B cell (primary cell): ENCODE results near the gene HUS1. TPM values are rescaled to one million over a fixed set of nuclear protein-coding genes. Genes with fewer than 3 reads are reported as not detected.

Experiments used
- ATAC-seq: fragments of 200-7000 bp; cut with Tn5 transposase; one replicate; pipeline ENCODE4 v1.10.0; 2021; ENCODE audit warnings: low read depth, mild to moderate bottlenecking, moderate number of reproducible peaks, moderate library complexity
- CTCF ChIA-PET: fragments of 350-600 bp; sonication (Branson Sonifier 250); formaldehyde crosslinking; loops from one replicate; lab custom pipeline; 2021; ENCODE audit warnings: antibody characterized with exemption, inconsistent platforms; lab: Charles Lee
- POLR2A ChIA-PET: fragments of 350-600 bp; sonication (Branson Sonifier 250); formaldehyde crosslinking; loops from one replicate; lab custom pipeline; 2021; ENCODE audit warnings: antibody characterized with exemption; lab: Charles Lee
- DNase-seq: peaks from one replicate; pipeline ENCODE4 v3.0.0; 2013
- H2AFZ ChIP-seq: 2 replicates; pipeline ENCODE4 v1.6.1; 2012; ENCODE audit warnings: mild to moderate bottlenecking, low read depth, low read length; ENCODE audit not compliant: insufficient read depth, poor library complexity, severe bottlenecking
- H3K27ac ChIP-seq, 2 donors: 1 replicate in 1 of 2; 2 replicates in 1 of 2; pipeline ENCODE4 v1.5.1; 2012 to 2013; ENCODE audit warnings: low read length in 2 of 2, mild to moderate bottlenecking in 2 of 2, moderate library complexity in 1 of 2
- H3K27me3 ChIP-seq, 4 experiments: fragments of 200-600 bp in 1 of 4; sonication (generic) in 1 of 4; replicated peaks in 1 of 4; 1 replicate in 2 of 4; 2 replicates in 2 of 4; pipeline versions ENCODE4 v1.6.1 to v1.7.0; 2013 to 2016; ENCODE audit warnings: low read length in 3 of 4, mild to moderate bottlenecking in 2 of 4, mixed read lengths in 1 of 4, moderate library complexity in 1 of 4; ENCODE audit not compliant: insufficient read depth in 4 of 4, control insufficient read depth in 3 of 4; ENCODE audit errors: control extremely low read depth in 1 of 4
- H3K36me3 ChIP-seq, 2 experiments: replicated peaks in 1 of 2; 1 replicate in 1 of 2; 2 replicates in 1 of 2; pipeline versions ENCODE4 v1.6.1 to v1.7.1; 2013; ENCODE audit warnings: low read length in 1 of 2; ENCODE audit not compliant: insufficient read depth in 2 of 2, control insufficient read depth in 1 of 2; ENCODE audit errors: control extremely low read depth in 1 of 2, extremely low read depth in 1 of 2
- H3K4me1 ChIP-seq, 2 donors: fragments of 200-600 bp in 1 of 2; sonication (generic) in 1 of 2; 1 replicate in 1 of 2; 2 replicates in 1 of 2; pipeline versions ENCODE4 v1.5.1 to v1.6.1; 2013 to 2017; ENCODE audit warnings: low read length in 2 of 2; ENCODE audit not compliant: control insufficient read depth in 2 of 2, insufficient read depth in 2 of 2
- H3K4me2 ChIP-seq: replicated peaks from 2 replicates; pipeline ENCODE3; 2012; ENCODE audit warnings: mild to moderate bottlenecking, low read depth, low read length; ENCODE audit not compliant: poor library complexity, severe bottlenecking
- H3K4me3 ChIP-seq, 5 experiments: fragments of 200-600 bp in 1 of 5; sonication (generic) in 1 of 5; 1 replicate in 3 of 5; 2 replicates in 2 of 5; pipeline versions ENCODE4 v1.5.1 to v1.7.0; 2011 to 2016; ENCODE audit warnings: low read length in 4 of 5, mild to moderate bottlenecking in 4 of 5, low read depth in 2 of 5, control low read depth in 1 of 5, moderate library complexity in 1 of 5; ENCODE audit not compliant: insufficient read depth in 1 of 5; ENCODE audit errors: control extremely low read depth in 1 of 5, extremely low read depth in 1 of 5
- H3K79me2 ChIP-seq: fragments of 200-600 bp; sonication (generic); one replicate; pipeline ENCODE4 v1.6.0; 2016; ENCODE audit warnings: low read length; ENCODE audit not compliant: control insufficient read depth, insufficient read depth
- H3K9ac ChIP-seq: fragments of 200-600 bp; sonication (generic); 2 replicates; pipeline ENCODE4 v1.6.1; 2017; ENCODE audit warnings: mild to moderate bottlenecking, low read length, moderate library complexity
- H3K9me3 ChIP-seq, 3 donors: one replicate each; pipeline versions ENCODE4 v1.6.1 to v1.7.1; 2013; ENCODE audit warnings: low read length in 2 of 3; ENCODE audit not compliant: control insufficient read depth in 2 of 3, insufficient read depth in 1 of 3; ENCODE audit errors: control extremely low read depth in 1 of 3
- H4K20me1 ChIP-seq: 2 replicates; pipeline ENCODE4 v1.6.0; 2012; ENCODE audit warnings: mild to moderate bottlenecking, low read length; ENCODE audit not compliant: insufficient read depth, control insufficient read depth, poor library complexity, severe bottlenecking
- H3K27ac Mint-ChIP-seq: one replicate; pipeline ENCODE4 v1.8.0; 2021; ENCODE audit warnings: mixed read lengths
- H3K27me3 Mint-ChIP-seq: one replicate; pipeline ENCODE4 v1.8.0; 2021; ENCODE audit warnings: mixed read lengths
- H3K4me1 Mint-ChIP-seq: one replicate; pipeline ENCODE4 v1.8.0; 2021; ENCODE audit warnings: mixed read lengths
- H3K4me3 Mint-ChIP-seq: one replicate; pipeline ENCODE4 v1.8.0; 2021; ENCODE audit warnings: mixed read lengths
- H3K9me3 Mint-ChIP-seq: one replicate; pipeline ENCODE4 v1.8.0; 2022; ENCODE audit warnings: mixed read lengths; ENCODE audit not compliant: insufficient read depth
- CTCF ChIP-seq: fragments of 200-600 bp; IDR thresholded peaks from one replicate; pipeline ENCODE4 v1.8.0; 2022; ENCODE audit warnings: antibody characterized with exemption, mild to moderate bottlenecking
- EZH2 ChIP-seq: IDR thresholded peaks from 2 replicates; pipeline ENCODE4 v1.6.1; 2012; ENCODE audit warnings: borderline replicate concordance, low read depth, mild to moderate bottlenecking, moderate library complexity, low read length; ENCODE audit not compliant: insufficient read depth, poor library complexity, severe bottlenecking
- WGBS: methylation state at CpG from one replicate; pipeline ENCODE4 v1.1.5; 2013; ENCODE audit warnings: missing lambda C conversion rate; ENCODE audit not compliant: insufficient coverage; 5-methylcytosine and 5-hydroxymethylcytosine counted together
- intact Hi-C: fragments of 100-400 bp; cut with micrococcal nuclease; formaldehyde crosslinking; loops from one replicate; pipeline ENCODE4 v1.10.0; 2022
- polyA plus RNA-seq: library from polyadenylated mRNA; depleted of rRNA; stranded (reverse); fragments of >200 nt; gene quantifications from 2 replicates; pipeline ENCODE4 v1.2.3, GENCODE V29; 2012
- total RNA-seq, 2 donors: library from RNA; stranded (reverse); fragments of 120-200 nt in 1 of 2; gene quantifications; 1 replicate in 1 of 2; 2 replicates in 1 of 2; pipeline versions ENCODE4 v1.2.3 to v1.2.4, GENCODE V29; 2013 to 2022

The HUS1 gene
- total and polyA plus RNA-seq, 2 donors (not counting 1 experiment from before 2014, with no cell fraction given): 37.7 to 61.6 TPM

DNA sequence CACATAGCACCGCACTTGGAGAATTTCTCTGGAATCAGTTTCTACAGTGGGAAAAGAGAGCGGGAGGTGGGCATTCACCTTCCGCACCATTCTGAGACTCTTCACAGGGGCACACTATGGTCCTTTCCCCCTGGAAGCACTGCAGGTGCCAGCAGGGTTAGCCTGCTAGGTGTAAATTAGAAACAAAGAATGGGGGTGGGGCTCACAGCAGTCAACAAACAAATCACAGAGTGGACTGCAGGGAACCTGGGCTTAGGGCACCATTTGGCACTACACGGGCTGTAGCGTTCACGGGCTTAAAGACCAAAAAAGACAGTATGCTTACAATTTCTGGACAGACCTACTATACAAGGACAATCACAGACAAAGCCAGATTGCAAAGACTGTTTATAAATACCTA, 23.2 kb downstream of the HUS1 start:
- ATAC-seq: no peak
- POLR2A ChIA-PET: no interaction called here
- H3K27me3 Mint-ChIP-seq: no peaks in the 10 kb centered on the region

More for the DNA sequence above, 23.2 kb downstream of the HUS1 start:
- no peaks in the 10 kb centered on the region for H3K27me3 ChIP-seq
- no peak for TF ChIP-seq EZH2
- TF ChIP-seq CTCF: no peak
- H2AFZ ChIP-seq: no peak overlapping the region
- Mint-ChIP-seq H3K4me3 (no peak overlapping the region), H3K4me1 (no peaks in the 10 kb centered on the region), H3K9me3 (no peaks in the 10 kb centered on the region), H3K27ac (no peak overlapping the region)
- CTCF ChIA-PET: interaction anchor here (1.8 kb wide), 1 partner anchor 11 kb away, joined by 4 read pairs; no protein-coding TSS in a partner anchor
- DNase-seq: no peak
- peaks cover 3 to 15% of the 10 kb centered on the region in 2 experiments for H3K36me3 ChIP-seq
- no peak overlapping the region for H3K4me2 ChIP-seq
- no peaks in the 10 kb centered on the region for H3K4me1 ChIP-seq
- H3K9ac ChIP-seq: no peak overlapping the region
- no peaks in the 10 kb centered on the region for H3K9me3 ChIP-seq
- 100% methylated on average over 3 of the region's 6 CpGs for WGBS
- no peaks in the 10 kb centered on the region for H4K20me1 ChIP-seq
- intact Hi-C loops: no loop called here
- no peaks in the 10 kb centered on the region for H3K79me2 ChIP-seq
- no peak overlapping the region for H3K27ac ChIP-seq
- no peak overlapping the region for H3K4me3 ChIP-seq
